ENCODE results near the gene TAL1. TPM values are rescaled to one million over a fixed set of nuclear protein-coding genes. Genes with fewer than 3 reads are reported as not detected.

Gene TAL1
- total RNA-seq, 4 donors from 2014 or later: 1.2 to 7.4 (median 2.9) TPM

GRCh38 chr1:47211796-47212269 is 20.2 kb downstream of the TAL1 start:
- H3K27ac ChIP-seq: peak overlapping the region in 1 of 4 donors; percentile 48
- H3K4me3 ChIP-seq: no peak overlapping the region
- H3K9me3 ChIP-seq: no peaks in the 10 kb centered on the region
- no peak for DNase-seq
- H3K27me3 ChIP-seq: no peaks in the 10 kb centered on the region
- no peaks in the 10 kb centered on the region for H3K36me3 ChIP-seq
- no peak for TF ChIP-seq POLR2A (IDR thresholded peaks at IDR 0.05)
- TF ChIP-seq CTCF (IDR thresholded peaks at IDR 0.05): no peak
- no peaks in the 10 kb centered on the region for H3K4me1 ChIP-seq

- DNase-seq: no peak
- Histone ChIP-seq H3K4me3 (no peak overlapping the region), H3K9me3 (no peaks in the 10 kb centered on the region), H3K4me1 (no peaks in the 10 kb centered on the region), H3K27ac (no peak overlapping the region), H3K27me3 (no peaks in the 10 kb centered on the region), H3K36me3 (no peaks in the 10 kb centered on the region)
- no peak for TF ChIP-seq CTCF (IDR thresholded peaks at IDR 0.05)
- TF ChIP-seq POLR2A (IDR thresholded peaks at IDR 0.05): no peak
Observed at GRCh38 chr1:47210666-47211065, 21.4 kb downstream of the TAL1 start.

GRCh38 chr1:47209725-47210325 is 22.2 kb downstream of the TAL1 start:
- Histone ChIP-seq H3K27ac (no peak overlapping the region), H3K4me3 (no peak overlapping the region), H3K9me3 (no peaks in the 10 kb centered on the region), H3K27me3 (no peaks in the 10 kb centered on the region), H3K4me1 (no peaks in the 10 kb centered on the region), H3K36me3 (no peaks in the 10 kb centered on the region)
- no peak for DNase-seq
- TF ChIP-seq POLR2A (IDR thresholded peaks at IDR 0.05): no peak
- TF ChIP-seq CTCF (IDR thresholded peaks at IDR 0.05): no peak

GRCh38 chr1:47209091-47209490 is 22.9 kb downstream of the TAL1 start:
- Histone ChIP-seq H3K27me3 (no peaks in the 10 kb centered on the region), H3K36me3 (no peaks in the 10 kb centered on the region), H3K4me1 (no peaks in the 10 kb centered on the region), H3K27ac (no peak overlapping the region), H3K4me3 (no peak overlapping the region), H3K9me3 (no peaks in the 10 kb centered on the region)
- DNase-seq: no peak
- TF ChIP-seq POLR2A (IDR thresholded peaks at IDR 0.05) (no peak), CTCF (IDR thresholded peaks at IDR 0.05) (no peak)

GRCh38 chr1:47208374-47208850 is 23.6 kb downstream of the TAL1 start:
- Histone ChIP-seq H3K9me3 (no peaks in the 10 kb centered on the region), H3K27me3 (no peaks in the 10 kb centered on the region)

More at GRCh38 chr1:47208374-47208850, 23.6 kb downstream of the TAL1 start:
- no peak for DNase-seq
- no peaks in the 10 kb centered on the region for H3K4me1 ChIP-seq
- no peak overlapping the region for H3K4me3 ChIP-seq
- H3K36me3 ChIP-seq: no peaks in the 10 kb centered on the region
- no peak overlapping the region for H3K27ac ChIP-seq
- TF ChIP-seq POLR2A (IDR thresholded peaks at IDR 0.05): no peak
- TF ChIP-seq CTCF (IDR thresholded peaks at IDR 0.05): no peak
